Neuron (in vitro differentiated cells): ENCODE data around the gene CYP4A11.
"Not testable (repeated sequence)": the region's sequence is repeated elsewhere in the genome, so short reads cannot be mapped to it uniquely, and the experiment has no call there.

Source experiments
- H2AFZ ChIP-seq: one replicate; pipeline ENCODE4 v1.6.1; 2013; ENCODE audit warnings: low read depth, mild to moderate bottlenecking, inconsistent platforms, low read length, moderate library complexity
- H3K27me3 ChIP-seq: one replicate; pipeline ENCODE4 v1.6.1; 2013; ENCODE audit warnings: low read length; ENCODE audit not compliant: insufficient read depth
- H3K36me3 ChIP-seq: one replicate; pipeline ENCODE4 v1.6.1; 2013; ENCODE audit warnings: low read length; ENCODE audit not compliant: insufficient read depth
- H3K4me1 ChIP-seq: one replicate; pipeline ENCODE4 v1.6.1; 2013; ENCODE audit warnings: low read length; ENCODE audit not compliant: insufficient read depth
- H3K4me3 ChIP-seq: 2 replicates; pipeline ENCODE4 v1.5.1; 2013; ENCODE audit warnings: mild to moderate bottlenecking, low read length, moderate library complexity
- H3K9me3 ChIP-seq: one replicate; pipeline ENCODE4 v1.6.1; 2013; ENCODE audit warnings: low read length

The CYP4A11 gene

DNA sequence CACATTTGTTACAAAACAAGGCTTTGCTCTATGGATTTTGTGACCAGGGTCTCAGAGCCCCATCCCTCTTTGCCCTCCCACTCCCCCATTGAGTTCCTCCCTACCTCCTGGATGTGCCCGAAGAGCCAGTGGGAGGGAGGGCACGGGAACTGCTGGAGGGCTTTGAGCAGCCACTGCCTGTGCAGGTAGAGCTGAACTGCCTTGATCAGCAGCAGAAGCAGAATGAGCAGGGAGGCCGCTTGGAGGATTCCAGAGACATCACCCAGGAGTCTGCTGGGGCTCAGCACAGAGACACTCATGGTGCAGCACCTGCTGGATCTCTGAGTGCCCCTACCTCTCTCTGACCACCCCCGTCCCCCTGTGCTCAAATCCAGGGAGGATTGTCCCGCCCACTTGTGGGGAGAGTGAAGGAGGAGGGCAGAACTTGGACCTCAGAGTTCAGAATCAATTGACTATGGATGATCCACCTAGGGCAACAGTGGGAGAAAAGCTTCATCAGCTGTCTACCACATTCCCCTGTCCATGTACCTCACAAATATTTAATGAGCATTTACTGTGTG lies at the start of gene CYP4A11:
CYP4A11 (minus strand) TSS at position 342 of the 560 bp plus-strand sequence; CDS start at position 299, 43 bp downstream.
- H2AFZ ChIP-seq: no peak within 1 kb of the TSS
- no peaks in the 10 kb centered on the region for H3K36me3 ChIP-seq
- H3K27me3 ChIP-seq: no peaks in the 10 kb centered on the region

DNA sequence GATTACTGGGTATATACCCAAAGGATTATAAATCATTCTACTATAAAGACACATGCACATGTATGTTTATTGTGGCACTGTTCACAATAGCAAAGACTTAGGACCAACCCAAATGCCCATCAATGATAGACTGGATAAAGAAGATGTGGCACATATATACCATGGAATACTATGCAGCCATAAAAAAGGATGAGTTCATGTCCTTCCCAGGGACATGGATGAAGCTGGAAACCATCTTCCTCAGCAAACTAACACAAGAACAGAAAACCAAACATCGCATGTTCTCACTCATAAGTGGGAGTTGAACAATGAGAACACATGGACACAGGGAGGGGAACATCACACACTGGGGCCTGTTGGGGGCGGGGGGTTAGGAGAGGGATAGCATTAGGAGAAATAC lies 49.3 kb upstream of the CYP4A11 start:
- H2AFZ ChIP-seq, H3K27me3 ChIP-seq, H3K9me3 ChIP-seq, H3K4me3 ChIP-seq, H3K4me1 ChIP-seq, H3K36me3 ChIP-seq: not testable (repeated sequence)

More for the DNA sequence above, at the start of gene CYP4A11:
- no peak within 1 kb of the TSS for H3K4me3 ChIP-seq
- H3K9me3 ChIP-seq: no peaks in the 10 kb centered on the region
- no peaks in the 10 kb centered on the region for H3K4me1 ChIP-seq

GRCh38 chr1:46983830-46984586 lies 42.7 kb upstream of the CYP4A11 start:
- no peaks in the 10 kb centered on the region for H3K36me3 ChIP-seq
- no peaks in the 10 kb centered on the region for H3K4me1 ChIP-seq
- H3K27me3 ChIP-seq: no peaks in the 10 kb centered on the region
- no peak overlapping the region for H3K4me3 ChIP-seq
- H3K9me3 ChIP-seq: no peaks in the 10 kb centered on the region
- no peak overlapping the region for H2AFZ ChIP-seq

DNA sequence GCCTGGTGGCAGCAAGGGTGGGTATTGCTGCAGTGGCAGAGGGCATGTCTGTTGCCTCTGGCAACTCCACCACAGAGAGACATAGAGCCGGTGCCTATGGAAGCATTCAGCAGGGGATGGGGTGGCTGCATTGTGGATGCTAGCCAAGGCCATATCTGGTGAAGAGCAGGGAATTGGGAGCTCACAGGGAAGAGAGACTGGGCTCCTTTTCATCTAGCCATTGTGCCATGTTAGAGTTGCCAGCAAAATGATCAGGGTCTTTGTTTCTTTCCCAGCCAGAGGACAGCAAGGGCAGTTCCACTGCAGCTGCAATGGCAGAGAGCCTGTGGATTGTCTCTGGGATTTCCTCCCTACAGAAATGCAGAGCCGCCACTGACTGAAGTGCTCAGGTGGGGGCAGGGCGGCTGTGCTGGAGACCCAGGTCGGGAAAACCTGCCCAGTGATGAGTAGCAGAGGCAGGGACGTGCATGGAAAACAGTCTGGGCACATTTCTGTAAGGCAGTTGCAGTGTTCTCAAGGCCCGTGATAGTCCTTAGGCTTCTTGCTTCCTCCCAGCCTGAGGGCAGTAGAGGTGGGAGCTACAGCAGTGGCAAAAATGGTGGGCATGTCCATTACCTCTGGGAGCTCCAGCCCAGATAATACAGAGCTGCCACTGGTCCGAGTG lies 42.0 kb upstream of the CYP4A11 start:
- Histone ChIP-seq H3K9me3 (no peaks in the 10 kb centered on the region), H3K4me1 (no peaks in the 10 kb centered on the region), H2AFZ (no peak overlapping the region), H3K27me3 (no peaks in the 10 kb centered on the region), H3K4me3 (no peak overlapping the region), H3K36me3 (no peaks in the 10 kb centered on the region)

GRCh38 chr1:46969014-46969619 lies 27.8 kb upstream of the CYP4A11 start:
- Histone ChIP-seq H3K4me1 (no peaks in the 10 kb centered on the region), H3K4me3 (no peak overlapping the region), H2AFZ (no peak overlapping the region), H3K27me3 (no peaks in the 10 kb centered on the region), H3K9me3 (no peaks in the 10 kb centered on the region), H3K36me3 (no peaks in the 10 kb centered on the region)

- H3K4me1 ChIP-seq, H2AFZ ChIP-seq, H3K36me3 ChIP-seq, H3K27me3 ChIP-seq, H3K4me3 ChIP-seq, H3K9me3 ChIP-seq: not testable (repeated sequence)
These were observed 21.0 kb upstream of the CYP4A11 start for GRCh38 chr1:46962272-46962671.

DNA sequence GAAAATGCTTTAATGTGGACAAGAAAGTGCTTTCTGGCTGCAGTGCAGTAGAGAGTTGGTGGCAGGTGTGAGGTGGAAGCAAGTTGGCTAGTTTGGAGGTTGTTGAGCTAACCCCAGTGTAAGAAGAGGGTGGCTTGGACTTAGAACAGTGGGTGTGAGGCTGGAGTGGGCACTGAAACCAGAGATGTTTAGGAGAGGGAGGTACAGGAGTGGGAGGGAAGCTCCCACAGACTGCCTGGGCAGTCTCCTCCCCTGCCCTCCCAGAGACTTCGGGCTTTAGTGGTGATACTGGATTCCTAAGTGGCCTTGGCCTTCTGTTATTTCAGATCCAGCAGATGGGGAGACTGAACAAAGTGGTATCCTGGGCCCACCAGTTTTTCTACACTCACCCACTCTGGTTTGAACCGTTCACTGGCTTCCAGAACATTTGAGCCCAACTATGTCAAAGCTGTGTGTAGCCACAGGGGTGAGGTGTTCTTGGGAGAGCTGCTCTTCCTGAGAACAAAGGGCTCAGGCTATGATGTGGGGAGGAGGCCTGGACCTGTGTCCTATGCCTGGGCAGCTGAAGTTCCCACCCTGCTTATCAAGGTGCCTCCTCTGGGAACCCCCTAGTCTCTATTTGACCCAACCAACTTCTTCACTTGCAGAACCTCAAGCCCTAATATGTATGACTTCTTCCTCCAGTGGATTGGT lies 19.9 kb upstream of the CYP4A11 start:
- H3K36me3 ChIP-seq: no peaks in the 10 kb centered on the region
- H3K4me3 ChIP-seq: no peak overlapping the region
- no peaks in the 10 kb centered on the region for H3K9me3 ChIP-seq
- H3K27me3 ChIP-seq: no peaks in the 10 kb centered on the region
- H3K4me1 ChIP-seq: no peaks in the 10 kb centered on the region
- H2AFZ ChIP-seq: no peak overlapping the region

DNA sequence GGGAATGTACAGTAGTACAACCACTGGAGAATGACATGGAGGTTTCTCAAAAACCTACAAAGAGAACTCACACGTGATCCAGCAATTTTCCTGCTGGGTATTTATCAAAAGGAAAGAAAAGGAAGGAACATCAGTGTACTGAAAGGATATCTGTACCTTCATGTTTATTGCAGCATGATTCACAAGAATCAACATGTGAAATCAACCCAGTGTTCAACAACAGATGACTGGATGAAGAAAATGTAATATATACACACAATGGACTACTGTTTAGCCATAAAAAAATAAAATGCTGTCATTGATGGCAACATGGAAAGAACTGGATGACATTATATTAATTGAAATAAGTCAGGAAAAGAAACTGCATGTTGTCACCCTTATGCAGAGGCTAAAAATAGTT lies 19.0 kb upstream of the CYP4A11 start:
- Histone ChIP-seq H3K9me3 (no peaks in the 10 kb centered on the region), H3K4me1 (no peaks in the 10 kb centered on the region), H3K36me3 (no peaks in the 10 kb centered on the region), H3K4me3 (no peak overlapping the region), H2AFZ (no peak overlapping the region), H3K27me3 (no peaks in the 10 kb centered on the region)

DNA sequence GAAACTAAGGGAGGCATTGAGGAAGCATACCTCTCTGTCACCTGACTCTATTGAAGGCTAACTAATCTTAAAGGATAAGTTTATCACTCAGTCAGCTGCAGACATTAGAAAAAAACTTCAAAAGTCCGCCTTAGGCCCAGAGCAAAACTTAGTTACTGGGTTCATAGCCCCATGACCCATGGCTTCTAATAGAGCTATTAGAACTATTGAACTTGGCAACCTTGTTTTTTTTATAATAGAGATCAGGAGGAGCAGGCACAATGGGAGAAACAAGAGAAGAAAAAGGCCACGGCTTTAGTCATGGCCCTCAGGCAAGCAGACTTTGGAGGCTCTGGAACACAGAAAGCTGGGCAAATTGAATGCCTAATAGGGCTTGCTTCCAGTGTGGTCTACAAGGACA lies 13.8 kb upstream of the CYP4A11 start:
- not testable (repeated sequence) for H3K4me1 ChIP-seq, H3K9me3 ChIP-seq, H3K27me3 ChIP-seq, H3K4me3 ChIP-seq, H2AFZ ChIP-seq, H3K36me3 ChIP-seq

- H3K4me1 ChIP-seq, H3K9me3 ChIP-seq, H3K4me3 ChIP-seq, H2AFZ ChIP-seq, H3K36me3 ChIP-seq, H3K27me3 ChIP-seq: not testable (repeated sequence)
These were observed 12.6 kb upstream of the CYP4A11 start for GRCh38 chr1:46953847-46954246.

- not testable (repeated sequence) for H3K4me1 ChIP-seq
These were observed 8.1 kb upstream of the CYP4A11 start for GRCh38 chr1:46949417-46949666.

GRCh38 chr1:46948629-46949416 lies 7.5 kb upstream of the CYP4A11 start:
- Histone ChIP-seq H3K36me3 (no peaks in the 10 kb centered on the region), H2AFZ (no peak overlapping the region), H3K4me1 (no peaks in the 10 kb centered on the region), H3K4me3 (no peak overlapping the region), H3K27me3 (no peaks in the 10 kb centered on the region), H3K9me3 (no peaks in the 10 kb centered on the region)

More at GRCh38 chr1:46949417-46949666, 8.1 kb upstream of the CYP4A11 start:
- H3K27me3 ChIP-seq, H3K36me3 ChIP-seq, H3K4me3 ChIP-seq, H3K9me3 ChIP-seq, H2AFZ ChIP-seq: not testable (repeated sequence)
